ENCODE data around the gene AATF. TPM values are rescaled to one million over a fixed set of nuclear protein-coding genes. Genes with fewer than 3 reads are reported as not detected.
A peak's percentile ranks its signal among the peaks of the same experiment; 100 is the strongest.

Gene AATF
- total and polyA plus RNA-seq, 2 of the 8 experiments (the other 6 are each of a cell fraction or from before 2014, with no cell fraction given) = 20.1 to 62.8 TPM

DNA sequence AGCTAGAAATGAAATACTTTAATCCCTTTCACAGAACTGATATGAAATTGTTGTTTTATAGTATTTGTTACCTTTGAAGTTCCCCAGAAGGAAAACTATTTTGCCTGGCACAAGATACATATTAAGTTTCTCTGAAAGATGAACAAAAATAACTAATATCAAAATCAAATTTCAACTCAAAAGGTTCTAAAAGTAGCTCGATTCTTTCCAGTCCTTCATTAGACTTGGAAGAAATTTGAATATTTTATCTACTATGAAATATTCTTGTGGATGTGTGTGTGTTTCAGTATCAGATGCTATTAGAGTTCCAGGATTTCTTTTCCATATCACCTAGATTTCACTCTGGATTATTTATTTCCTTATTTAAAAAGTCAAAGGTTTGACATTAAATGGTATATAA, 3.6 kb upstream of the AATF start:
- peaks cover 74 to 86% (median 80%) of the 10 kb centered on the region in 4 experiments for H3K27me3 ChIP-seq (replicated peaks in 1 of 4; ENCODE audit: control insufficient read depth in 3 of 4, extremely low read depth in 1 of 4, insufficient read depth in 3 of 4, low read length in 3 of 4)
- H3K9ac ChIP-seq (replicated peaks in 1 of 4; ENCODE audit: extremely low read depth in 1 of 4, low read depth in 3 of 4, low read length in 3 of 4) = no peak overlapping the region
- H4K8ac ChIP-seq (ENCODE audit: extremely low read depth, insufficient read depth, low read length) = no peak overlapping the region
- no peak overlapping the region for H3K27ac ChIP-seq (ENCODE audit: low read depth, low read length)
- ChIA-PET CTCF (ENCODE audit: partially characterized antibody) (interaction anchor here (1.2 to 2.1 kb wide), 3 partner anchors 12 to 176 kb away, joined by 4 to 9 read pairs (median 6); no protein-coding TSS in a partner anchor), POLR2A (ENCODE audit: partially characterized antibody) (interaction anchor here (1.4 to 5.9 kb wide), 2 partner anchors 7 to 12 kb away, joined by 6 to 45 read pairs; partner anchors contain the start of gene LHX1)
- H3K79me1 ChIP-seq (ENCODE audit: low read depth, low read length) = no peaks in the 10 kb centered on the region; the same call in 1 of the 2 replicates
- no peak overlapping the region for H2BK120ac ChIP-seq (replicated peaks; ENCODE audit: low read depth, low read length)
- H4K5ac ChIP-seq (ENCODE audit: insufficient read length, low read depth, low read length) = no peak overlapping the region
- no peak overlapping the region for H2AK5ac ChIP-seq (ENCODE audit: low read depth, low read length)
- H3K23me2 ChIP-seq (ENCODE audit: low read depth, low read length) = peaks cover 16% of the 10 kb centered on the region
- 39% methylated on average over 1 of the region's 1 CpG; no CpG with 5 or more reads in 1 of the 2 experiments for WGBS, 2 experiments (ENCODE audit: extremely low coverage in 1 of 2, insufficient coverage in 1 of 2, insufficient read length in 1 of 2, insufficient replicate concordance in 2 of 2, low coverage in 1 of 2, low lambda C conversion rate in 2 of 2, missing lambda C conversion rate in 1 of 2)
- no peak overlapping the region for H3K4ac ChIP-seq (replicated peaks; ENCODE audit: insufficient read length, low read depth, low read length)
- no peak overlapping the region for H3K14ac ChIP-seq (ENCODE audit: insufficient read length)
- FAIRE-seq = no peak
- H3K4me2 ChIP-seq (ENCODE audit: insufficient read depth in 1 of 2, low read depth in 2 of 2, low read length in 2 of 2) = no peak overlapping the region; a peak in 1 of 4 replicates
- no peak for DNase-seq (ENCODE audit: low read depth in 1 of 2, low spot score in 2 of 2)
- H3K79me2 ChIP-seq (ENCODE audit: control insufficient read depth in 1 of 2, insufficient read depth in 2 of 2, low read length in 2 of 2) = peaks cover 0 to 10% of the 10 kb centered on the region in 2 experiments; a peak in 2 of 4 replicates
- TF ChIP-seq BRCA1 (IDR thresholded peaks at IDR 0.05; ENCODE audit: low read depth, low read length) (no peak), CBX8 (IDR thresholded peaks at IDR 0.05; ENCODE audit: borderline replicate concordance, low read depth, low read length) (0 out of 2 replicates have a peak, but pooled peaks have one; percentile 49)
- no peak overlapping the region for H4K91ac ChIP-seq (replicated peaks; ENCODE audit: insufficient read length, low read length)
- H3K18ac ChIP-seq (ENCODE audit: extremely low read depth, low read length) = no peak overlapping the region
- no peak overlapping the region for H3K56ac ChIP-seq (replicated peaks; ENCODE audit: insufficient read length, low read depth, low read length)
- no peak overlapping the region; a peak in 1 of 8 replicates for H3K4me3 ChIP-seq (ENCODE audit: extremely low read depth in 1 of 4, insufficient read depth in 2 of 4, low read depth in 3 of 4, low read length in 4 of 4)
- peaks cover 8 to 45% (median 37%) of the 10 kb centered on the region in 4 experiments for H3K4me1 ChIP-seq (replicated peaks in 1 of 4; ENCODE audit: control insufficient read depth in 3 of 4, insufficient read depth in 4 of 4, low read length in 3 of 4)
- H2BK20ac ChIP-seq (ENCODE audit: low read length) = no peak overlapping the region
- H2BK15ac ChIP-seq (ENCODE audit: low read length) = no peak overlapping the region
- no peak overlapping the region for H2BK5ac ChIP-seq (ENCODE audit: low read depth, low read length)
- no peak overlapping the region for H3K23ac ChIP-seq (ENCODE audit: insufficient read length)
- no peak overlapping the region for H2AFZ ChIP-seq (ENCODE audit: low read length)
- peaks cover 10 to 23% of the 10 kb centered on the region in 2 experiments for H4K20me1 ChIP-seq (replicated peaks in 1 of 2; ENCODE audit: control insufficient read depth in 1 of 2, insufficient read depth in 2 of 2, low read length in 2 of 2)
- no peaks in the 10 kb centered on the region; a peak in 1 of 4 replicates for H3K9me3 ChIP-seq (ENCODE audit: insufficient read depth in 2 of 2, low read depth in 1 of 2, low read length in 1 of 2)
- peaks cover 0 to 13% (median 0%) of the 10 kb centered on the region in 4 experiments; a peak in 1 of 8 replicates for H3K36me3 ChIP-seq (ENCODE audit: control insufficient read depth in 2 of 4, insufficient read depth in 4 of 4, low read length in 3 of 4)
- H2BK12ac ChIP-seq (ENCODE audit: low read depth, low read length) = no peak overlapping the region

Measured in H1 (cell line).